AG04450 (cell line): ENCODE data around the gene SORCS2. TPM values are rescaled to one million over a fixed set of nuclear protein-coding genes. Genes with fewer than 3 reads are reported as not detected.

Experiments
- CTCF ChIA-PET: fragments of 300-600, 350-600 bp; formaldehyde crosslinking; extraction: SDS; loops from one replicate; lab custom pipeline; 2022; ENCODE audit warnings: antibody characterized with exemption, inconsistent platforms; lab: Charles Lee
- POLR2A ChIA-PET: fragments of 350-600 bp; formaldehyde crosslinking; extraction: SDS; loops from one replicate; lab custom pipeline; 2021; ENCODE audit warnings: antibody characterized with exemption, inconsistent platforms; lab: Yijun Ruan, JAX
- DNase-seq: peaks from one replicate; pipeline ENCODE4 v3.0.0-alpha.2; 2011; ENCODE audit warnings: low read depth, low spot score
- H3K27ac ChIP-seq: one replicate; pipeline ENCODE4 v1.5.1; 2012; ENCODE audit warnings: low read depth, low read length, control low read depth
- H3K27me3 ChIP-seq: one replicate; pipeline ENCODE4 v1.6.0; 2012; ENCODE audit warnings: low read length; ENCODE audit not compliant: control insufficient read depth, insufficient read depth
- H3K4me3 ChIP-seq: 2 replicates; pipeline ENCODE4 v1.5.1; 2011; ENCODE audit warnings: mild to moderate bottlenecking, low read depth, low read length, control low read depth
- H3K9me3 ChIP-seq: 2 replicates; pipeline ENCODE4 v1.5.1; 2012; ENCODE audit warnings: low read length; ENCODE audit not compliant: control insufficient read depth, insufficient read depth
- polyA plus RNA-seq: library from polyadenylated mRNA; depleted of rRNA; stranded (reverse); fragments of >200 nt; gene quantifications from 2 replicates; pipeline ENCODE4 v1.2.3, GENCODE V29; 2011
- TF ChIP-seq, protein P1 (sequence below): IDR thresholded peaks from 2 replicates; pipeline ENCODE4 v1.5.1; 2011; ENCODE audit warnings: low read depth, low read length, control low read depth, inconsistent platforms

SORCS2 gene
- polyA plus RNA-seq, 1 experiment = 0.29 TPM

DNA sequence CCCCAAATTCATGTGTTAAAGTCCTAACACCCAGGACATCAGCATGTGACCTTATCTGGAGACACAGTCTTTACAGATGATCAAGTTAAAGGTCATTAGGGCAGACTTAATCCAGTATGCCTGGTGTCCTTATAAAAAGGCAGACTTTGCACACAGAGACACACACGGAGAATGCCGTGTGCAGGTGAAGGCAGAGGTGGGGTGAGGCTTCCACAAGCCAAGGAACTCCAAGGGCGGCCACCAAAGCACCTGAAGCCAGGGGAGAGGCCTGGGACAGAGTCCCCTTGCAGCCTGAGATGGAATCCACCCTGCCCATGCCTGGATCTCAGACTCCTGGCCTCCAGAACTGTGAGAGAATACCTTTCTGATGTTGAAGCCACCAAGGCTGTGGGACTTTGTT, 26.1 kb upstream of the SORCS2 start:
- Histone ChIP-seq H3K27me3 (peaks cover 41% of the 10 kb centered on the region), H3K27ac (no peak overlapping the region), H3K4me3 (no peak overlapping the region), H3K9me3 (no peaks in the 10 kb centered on the region; the same call in 1 of the 2 replicates)
- ChIA-PET CTCF (no interaction called here), POLR2A (no interaction called here)
- DNase-seq = no peak
- TF ChIP-seq, protein P1, sequence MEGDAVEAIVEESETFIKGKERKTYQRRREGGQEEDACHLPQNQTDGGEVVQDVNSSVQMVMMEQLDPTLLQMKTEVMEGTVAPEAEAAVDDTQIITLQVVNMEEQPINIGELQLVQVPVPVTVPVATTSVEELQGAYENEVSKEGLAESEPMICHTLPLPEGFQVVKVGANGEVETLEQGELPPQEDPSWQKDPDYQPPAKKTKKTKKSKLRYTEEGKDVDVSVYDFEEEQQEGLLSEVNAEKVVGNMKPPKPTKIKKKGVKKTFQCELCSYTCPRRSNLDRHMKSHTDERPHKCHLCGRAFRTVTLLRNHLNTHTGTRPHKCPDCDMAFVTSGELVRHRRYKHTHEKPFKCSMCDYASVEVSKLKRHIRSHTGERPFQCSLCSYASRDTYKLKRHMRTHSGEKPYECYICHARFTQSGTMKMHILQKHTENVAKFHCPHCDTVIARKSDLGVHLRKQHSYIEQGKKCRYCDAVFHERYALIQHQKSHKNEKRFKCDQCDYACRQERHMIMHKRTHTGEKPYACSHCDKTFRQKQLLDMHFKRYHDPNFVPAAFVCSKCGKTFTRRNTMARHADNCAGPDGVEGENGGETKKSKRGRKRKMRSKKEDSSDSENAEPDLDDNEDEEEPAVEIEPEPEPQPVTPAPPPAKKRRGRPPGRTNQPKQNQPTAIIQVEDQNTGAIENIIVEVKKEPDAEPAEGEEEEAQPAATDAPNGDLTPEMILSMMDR = no peak

DNA sequence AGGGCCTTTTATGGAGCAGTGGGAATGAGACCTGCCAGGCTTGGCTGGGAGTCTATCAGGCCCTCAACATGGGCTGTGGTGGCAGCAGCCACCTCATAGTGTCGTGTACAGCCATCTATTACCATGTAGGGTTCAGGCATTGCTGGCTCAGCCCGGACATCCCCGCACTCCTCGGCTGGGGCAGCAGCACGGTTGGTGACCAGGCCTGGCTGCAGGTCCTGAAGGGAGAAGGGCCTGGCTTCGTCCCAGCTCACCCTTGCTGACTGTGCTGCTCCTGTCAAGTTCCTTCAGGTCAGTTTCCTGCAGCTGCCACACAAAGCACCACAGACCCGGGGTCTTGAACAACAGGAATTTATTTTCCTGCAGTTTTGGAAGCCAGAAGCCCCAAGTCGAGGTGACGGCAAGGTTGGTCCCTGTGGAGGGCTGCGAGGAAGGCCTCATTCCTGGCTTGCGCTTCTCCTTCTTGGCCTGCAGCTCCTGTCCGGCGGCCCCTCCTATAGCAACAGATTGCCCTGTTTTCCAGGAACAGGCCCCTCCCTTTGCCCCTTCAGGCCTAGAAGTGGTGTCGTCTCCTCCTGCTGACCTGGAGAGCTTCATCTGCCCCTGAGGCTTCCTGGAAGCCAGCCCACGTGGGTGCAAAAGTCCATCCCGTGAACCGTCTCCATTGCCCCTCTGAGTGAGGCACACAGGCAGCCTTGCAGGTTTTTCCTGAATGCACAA, 25.2 kb upstream of the SORCS2 start:
- no peak overlapping the region for H3K27ac ChIP-seq
- no peaks in the 10 kb centered on the region; the same call in 1 of the 2 replicates for H3K9me3 ChIP-seq
- ChIA-PET CTCF (no interaction called here), POLR2A (no interaction called here)
- H3K27me3 ChIP-seq = peaks cover 35% of the 10 kb centered on the region
- H3K4me3 ChIP-seq = no peak overlapping the region
- DNase-seq = no peak
- TF ChIP-seq, protein P1 = no peak

DNA sequence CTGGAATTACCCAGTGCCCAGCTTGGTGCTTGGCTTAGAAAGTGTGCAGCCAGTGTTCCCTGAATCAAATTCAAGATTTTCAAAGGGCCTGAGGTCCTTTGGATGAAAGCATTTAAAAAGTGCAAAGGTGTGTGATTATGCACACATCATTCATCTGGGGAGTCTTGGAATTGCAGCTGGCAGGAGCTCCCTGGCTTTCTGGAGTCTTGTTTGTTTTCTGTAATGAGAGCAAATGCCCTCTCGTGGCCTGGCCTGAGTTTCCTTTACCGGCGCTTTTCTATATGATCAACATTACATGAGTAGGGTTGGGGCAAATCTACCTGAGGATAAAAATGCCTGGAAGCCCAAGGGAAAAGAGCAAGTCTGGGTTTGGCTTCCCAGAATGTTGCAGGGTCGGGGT, 24.6 kb upstream of the SORCS2 start:
- H3K27me3 ChIP-seq = peaks cover 33% of the 10 kb centered on the region
- ChIA-PET POLR2A (no interaction called here), CTCF (no interaction called here)
- TF ChIP-seq, protein P1 = no peak
- H3K9me3 ChIP-seq = no peaks in the 10 kb centered on the region; the same call in 1 of the 2 replicates
- H3K27ac ChIP-seq = no peak overlapping the region
- no peak overlapping the region for H3K4me3 ChIP-seq
- no peak for DNase-seq

DNA sequence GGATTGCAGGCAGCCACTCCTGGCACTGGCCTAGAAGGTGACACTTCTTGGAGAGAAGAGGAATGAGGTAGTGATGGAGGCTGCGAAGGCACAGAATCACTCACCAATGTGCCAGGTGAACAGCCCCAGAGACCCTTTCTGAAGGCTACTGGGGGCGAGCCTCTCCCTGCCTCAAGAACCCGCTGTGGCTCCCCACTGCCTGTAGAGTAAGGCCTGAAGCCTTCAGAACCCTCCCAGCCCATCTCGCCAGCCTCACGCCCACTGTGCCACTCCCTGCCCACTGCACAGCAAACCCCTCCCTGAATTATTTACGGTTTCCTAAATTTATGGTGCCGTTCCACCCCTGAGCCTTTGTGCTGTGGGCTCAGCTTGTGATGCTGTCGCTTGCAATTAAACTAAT, 24.2 kb upstream of the SORCS2 start:
- Histone ChIP-seq H3K27ac (no peak overlapping the region), H3K9me3 (no peaks in the 10 kb centered on the region), H3K4me3 (no peak overlapping the region), H3K27me3 (peaks cover 29% of the 10 kb centered on the region)
- DNase-seq = no peak
- ChIA-PET POLR2A (no interaction called here), CTCF (no interaction called here)
- TF ChIP-seq, protein P1 = no peak

DNA sequence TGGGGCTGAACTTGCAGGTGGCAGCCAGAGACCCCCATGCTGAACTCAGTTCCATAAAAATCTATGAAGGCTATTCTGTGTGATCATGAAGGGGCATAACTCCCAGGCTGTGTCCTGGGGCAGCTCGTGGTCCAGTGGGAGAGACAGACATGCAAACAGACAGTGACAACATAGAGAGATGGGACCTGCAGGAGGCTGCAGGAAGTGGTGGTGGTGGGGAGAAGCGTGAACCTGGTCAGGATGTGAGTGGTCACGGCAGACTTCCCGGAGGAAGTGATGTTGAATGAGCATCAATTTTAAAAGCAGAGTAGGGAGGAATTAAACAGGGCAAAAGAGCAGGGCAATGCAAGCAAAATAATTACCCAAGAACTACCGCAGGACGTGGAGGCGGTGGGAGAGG, 23.2 kb upstream of the SORCS2 start:
- POLR2A ChIA-PET = no interaction called here
- Histone ChIP-seq H3K9me3 (no peaks in the 10 kb centered on the region), H3K27ac (no peak overlapping the region), H3K27me3 (peaks cover 22% of the 10 kb centered on the region), H3K4me3 (no peak overlapping the region)
- DNase-seq = no peak
- TF ChIP-seq, protein P1 = no peak
- CTCF ChIA-PET = no interaction called here
